Fibroblast of gingiva (primary cell): ENCODE results near the gene JADE2.
A peak's percentile ranks its signal among the peaks of the same experiment; 100 is the strongest.

Source experiments
- DNase-seq: peaks from one replicate; pipeline ENCODE4 v3.0.0-alpha.2; 2011; ENCODE audit warnings: low read depth

Gene JADE2

DNA sequence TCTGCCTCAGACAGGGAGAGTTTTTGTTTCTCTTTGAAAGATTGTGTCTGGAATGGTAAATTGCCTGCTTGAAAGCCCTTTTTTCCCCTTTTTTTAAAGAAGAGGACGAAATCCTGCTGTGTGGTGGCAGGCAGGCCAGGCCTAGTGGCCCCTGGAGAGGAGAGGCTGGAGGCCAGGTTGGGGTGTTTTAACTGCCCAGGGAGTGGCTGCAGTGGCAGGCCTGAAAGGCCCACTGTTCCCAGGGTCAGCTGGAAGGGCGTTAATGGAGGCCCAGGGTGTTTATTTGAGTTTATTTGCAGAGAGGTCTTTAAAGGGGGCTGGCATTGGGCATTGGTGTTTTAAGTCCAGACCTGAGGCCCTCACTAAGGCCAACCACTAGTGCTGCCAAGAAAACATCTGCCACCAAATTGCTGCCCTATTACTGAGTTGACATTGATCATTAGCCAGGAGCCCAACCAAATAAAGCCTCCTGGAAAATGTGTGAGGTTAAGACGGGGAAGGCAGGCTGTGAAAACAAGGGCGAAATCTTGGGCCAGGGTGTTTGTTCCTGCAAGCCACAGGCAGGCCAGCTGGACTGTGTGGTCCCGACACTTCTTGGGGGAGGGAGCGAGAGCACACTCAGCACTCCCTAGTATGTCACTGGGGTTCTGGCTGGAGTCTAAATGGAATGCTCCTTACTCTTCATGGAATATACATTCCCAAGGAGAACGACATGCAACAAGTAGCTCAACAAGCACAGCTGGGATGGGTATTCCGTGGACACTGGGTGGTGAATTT lies 5.0 kb downstream of the JADE2 start:
- no peak for DNase-seq

DNA sequence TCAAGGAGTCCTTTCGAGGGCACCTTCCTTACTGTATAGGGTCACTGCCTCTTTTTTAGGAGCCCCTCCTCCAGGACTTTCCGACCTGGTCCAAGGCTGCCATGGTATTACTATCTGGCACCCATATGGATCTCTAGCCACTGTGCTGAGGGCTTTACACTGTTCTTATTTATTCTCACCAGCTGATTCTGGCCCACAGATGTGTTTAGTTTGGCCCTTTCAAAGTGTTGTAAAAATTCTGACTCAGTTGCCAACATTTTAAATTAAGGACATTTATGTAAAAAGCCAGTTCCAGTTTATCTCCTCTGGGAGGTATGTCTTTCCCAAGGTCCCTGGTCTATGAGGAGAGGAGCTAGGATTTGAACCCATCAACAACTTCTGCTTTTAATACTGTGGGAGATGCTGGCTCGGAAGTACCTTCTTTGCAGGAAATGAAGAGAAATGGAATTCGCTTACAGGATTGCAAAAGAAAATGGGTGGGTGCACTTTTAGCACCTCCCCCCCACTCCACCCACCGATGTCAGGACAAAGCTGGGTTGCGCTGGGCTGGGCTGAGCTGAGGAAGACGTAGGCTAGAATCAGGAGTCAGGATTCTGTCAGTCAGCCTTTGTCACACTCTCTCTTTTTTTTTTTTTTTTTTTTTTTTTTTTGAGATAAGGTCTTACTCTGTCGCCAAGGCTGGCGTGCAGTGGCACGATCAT lies 7.8 kb downstream of the JADE2 start:
- peak; percentile 83 for DNase-seq

DNA sequence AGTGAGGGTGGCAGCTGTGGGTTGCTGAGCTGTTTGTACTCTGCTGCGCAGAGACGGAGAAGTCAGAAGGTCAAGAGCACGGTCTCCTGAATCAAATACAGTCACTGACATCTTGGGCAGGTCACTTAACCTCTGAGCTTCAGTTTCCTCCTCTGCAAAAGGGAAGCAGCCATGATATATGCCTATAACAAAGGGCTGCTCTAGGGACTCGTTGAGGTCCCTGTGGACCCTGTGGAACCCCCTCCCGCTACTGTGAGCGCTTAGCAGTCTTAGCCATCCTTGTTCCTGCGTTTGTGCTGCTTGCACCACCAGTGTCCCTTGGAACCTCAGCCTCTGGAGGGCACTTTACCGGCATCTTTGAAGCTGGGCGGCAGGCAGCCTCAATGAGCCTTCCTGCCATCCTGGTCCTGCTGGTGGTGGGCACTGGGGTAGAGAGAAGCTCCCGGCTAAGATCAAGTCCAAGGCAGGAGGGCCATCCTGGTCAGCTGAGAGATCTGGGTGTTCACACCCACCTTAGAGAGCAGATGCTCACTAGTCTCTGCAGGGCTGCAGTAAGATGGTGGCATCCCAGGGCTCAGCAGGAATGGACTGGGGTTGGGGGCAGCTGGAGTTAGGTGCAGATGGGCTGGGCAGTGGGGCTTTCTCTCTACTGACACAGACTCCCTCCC lies 8.7 kb downstream of the JADE2 start:
- DNase-seq: no peak

DNA sequence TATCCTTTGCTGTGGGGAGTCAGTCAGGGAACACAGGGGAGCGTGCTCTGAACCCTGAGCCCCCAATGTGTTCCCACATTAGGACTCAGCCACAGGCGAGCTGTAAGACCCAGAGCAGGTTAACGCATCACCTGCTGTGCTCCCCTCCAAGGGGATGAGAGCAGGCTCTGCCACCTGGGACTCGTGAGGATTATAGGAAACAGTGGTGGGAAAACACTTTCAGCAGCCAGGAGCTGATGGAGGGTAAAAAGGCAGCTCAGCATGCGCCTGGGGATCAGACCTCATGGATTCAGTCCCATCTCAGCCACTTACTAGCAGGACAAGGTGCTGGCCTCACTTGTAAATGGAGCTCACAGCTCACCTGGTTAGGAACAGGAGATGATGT lies 9.2 kb downstream of the JADE2 start:
- DNase-seq: no peak

DNA sequence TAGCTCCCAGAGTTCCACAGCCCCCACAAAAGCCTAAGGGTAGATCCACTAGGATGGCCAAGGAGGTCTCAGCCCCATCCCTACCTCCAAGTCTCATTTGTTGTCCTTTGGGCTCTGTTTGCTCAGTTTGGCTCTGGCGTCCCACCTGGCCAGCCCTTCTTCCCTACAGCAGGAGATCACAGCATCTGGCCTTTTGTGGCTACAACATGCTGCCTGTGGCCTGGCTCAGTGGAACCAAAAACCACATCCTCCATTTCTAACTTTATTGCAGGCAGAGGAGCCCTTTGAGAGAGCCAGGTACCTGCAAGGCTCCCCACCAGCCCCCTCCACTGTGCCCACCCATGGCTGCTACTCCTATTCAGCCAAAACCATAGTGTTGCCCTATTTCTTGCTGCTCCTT lies 11.4 kb downstream of the JADE2 start:
- DNase-seq: no peak

DNA sequence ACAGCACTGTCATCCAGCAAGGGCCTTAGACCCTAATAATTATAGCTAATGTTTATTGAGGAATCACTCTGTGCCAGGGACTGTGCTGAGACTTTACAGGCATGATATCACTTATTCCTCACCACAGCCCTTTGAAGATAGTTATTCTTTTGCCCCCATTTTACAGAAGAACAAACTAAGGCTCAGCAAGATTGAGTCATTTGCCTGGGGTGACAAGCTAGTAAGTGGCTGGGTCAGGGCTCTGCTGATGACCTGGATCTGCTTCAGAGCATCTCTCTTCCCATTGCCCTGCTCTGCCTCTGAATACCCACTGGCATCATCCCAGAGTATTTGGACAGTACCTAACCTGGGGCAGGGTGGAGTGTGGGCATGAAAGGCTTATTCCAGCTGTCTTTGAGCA lies 11.8 kb downstream of the JADE2 start:
- DNase-seq: no peak

DNA sequence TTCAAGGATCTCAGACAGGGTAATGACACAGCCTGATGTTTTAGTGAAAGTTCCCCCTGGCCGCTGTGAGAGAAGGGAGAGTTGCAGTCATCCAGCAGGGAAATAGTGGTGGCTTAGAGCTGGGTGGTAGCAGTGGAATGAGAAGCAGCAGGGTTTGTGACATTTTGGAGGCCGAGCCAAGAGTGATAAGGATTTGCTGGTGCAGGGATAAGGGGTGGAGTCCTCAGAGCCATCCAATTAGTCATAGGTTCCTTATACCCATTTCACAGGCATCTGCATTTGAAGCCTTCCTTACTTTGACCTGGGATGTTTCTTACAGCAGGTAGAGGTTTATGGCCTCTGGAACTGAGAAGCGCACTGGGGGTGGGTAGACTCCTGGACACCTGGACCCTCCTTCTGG lies 12.8 kb downstream of the JADE2 start:
- DNase-seq: no peak

DNA sequence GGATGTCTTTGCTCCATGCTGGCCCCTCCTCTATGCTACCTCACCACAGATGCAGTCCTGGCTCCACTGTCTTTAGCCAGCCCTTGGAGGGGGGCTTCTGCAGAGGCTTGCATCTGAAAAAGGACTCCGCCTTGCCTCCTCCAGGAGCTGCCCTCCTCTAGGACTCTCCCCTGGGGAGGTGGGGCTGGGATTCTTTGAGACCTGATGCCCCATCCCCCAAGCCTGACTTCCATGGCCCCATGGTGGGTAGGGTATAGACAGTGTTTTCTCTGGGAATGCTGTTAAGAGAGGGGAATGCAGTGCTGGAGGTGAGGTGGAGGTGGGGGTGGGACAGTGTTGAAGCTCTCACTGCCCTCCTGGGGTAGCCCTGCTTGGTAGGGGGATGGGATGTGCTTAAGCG lies 14.3 kb downstream of the JADE2 start:
- DNase-seq: no peak

DNA sequence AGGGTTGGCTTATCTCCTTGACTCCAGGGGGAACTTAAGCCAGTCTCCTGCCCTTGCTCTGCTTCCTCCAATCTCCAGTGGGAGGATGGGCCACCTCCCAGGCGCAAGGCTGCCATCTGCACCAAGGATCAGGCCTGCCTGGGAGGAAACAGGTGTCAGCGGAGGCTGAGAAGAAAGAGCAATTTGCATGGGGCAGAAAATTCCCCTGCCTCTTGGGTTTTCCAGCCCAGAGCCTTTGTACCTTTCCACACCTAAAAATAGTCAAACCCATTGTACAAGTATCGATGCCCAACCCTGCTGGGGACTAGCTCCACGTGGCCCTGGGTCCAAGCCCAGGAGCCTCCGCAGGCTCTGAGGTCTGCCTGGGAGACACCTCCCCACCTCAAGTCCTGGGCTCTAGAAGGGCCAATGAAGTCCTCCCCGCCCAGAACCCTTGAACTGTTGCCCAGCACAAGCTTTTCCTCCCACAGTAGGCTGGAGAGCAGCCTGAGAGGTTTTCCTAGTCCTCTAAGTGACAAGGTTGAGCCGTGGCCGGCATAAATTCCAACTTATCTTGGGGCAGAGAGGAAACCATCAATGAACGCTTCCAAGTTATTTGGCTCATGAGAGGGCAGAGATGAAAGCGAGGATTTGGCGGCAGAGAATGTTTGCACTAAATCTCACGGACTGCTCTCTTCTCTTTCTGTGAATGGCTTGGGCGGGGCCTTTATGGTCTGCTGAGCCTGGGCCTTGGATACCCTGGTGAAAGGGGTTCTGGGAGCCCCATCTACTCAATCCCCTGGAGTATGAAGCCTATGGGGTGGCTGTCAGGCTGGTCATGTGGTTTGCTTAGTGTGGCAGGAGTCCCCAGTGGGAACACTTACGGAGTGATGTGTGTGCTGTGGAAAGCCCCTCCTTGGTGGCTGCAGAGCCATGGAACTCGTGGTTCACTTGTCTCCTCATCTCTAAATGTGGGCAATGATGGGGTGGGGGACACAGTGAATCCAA lies 15.6 kb downstream of the JADE2 start:
- DNase-seq: no peak

DNA sequence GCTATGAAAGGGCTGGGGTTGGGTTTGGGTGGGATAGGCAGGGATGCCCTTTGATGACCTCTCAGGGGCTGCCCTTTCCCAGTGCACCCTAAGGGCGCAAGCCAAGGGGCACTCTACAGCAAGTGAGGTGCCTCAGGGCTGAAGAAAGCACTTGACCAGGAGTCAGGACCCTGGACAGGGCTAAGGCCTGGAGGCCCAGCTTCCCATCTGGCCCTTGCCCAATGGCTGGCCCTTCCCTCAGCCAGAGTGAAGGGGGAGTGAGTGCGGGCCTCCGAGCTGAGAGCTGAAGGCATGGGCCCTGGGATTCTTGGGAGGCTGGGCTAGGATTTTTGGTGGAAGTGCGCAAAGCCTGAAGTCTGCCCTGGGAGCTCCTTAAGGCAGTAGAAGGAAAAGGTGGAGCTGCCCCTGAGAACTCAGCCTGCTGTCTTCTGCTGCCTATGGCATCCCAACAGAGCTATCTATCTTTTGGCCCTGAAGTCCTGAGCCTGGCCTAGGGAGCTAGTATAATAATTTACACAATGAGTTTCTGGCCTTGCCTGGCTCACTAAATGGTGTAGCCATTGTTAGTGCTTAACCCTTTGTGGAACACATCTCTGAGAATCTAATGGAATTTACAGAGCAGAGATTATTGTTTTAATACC lies 16.4 kb downstream of the JADE2 start:
- DNase-seq: no peak

DNA sequence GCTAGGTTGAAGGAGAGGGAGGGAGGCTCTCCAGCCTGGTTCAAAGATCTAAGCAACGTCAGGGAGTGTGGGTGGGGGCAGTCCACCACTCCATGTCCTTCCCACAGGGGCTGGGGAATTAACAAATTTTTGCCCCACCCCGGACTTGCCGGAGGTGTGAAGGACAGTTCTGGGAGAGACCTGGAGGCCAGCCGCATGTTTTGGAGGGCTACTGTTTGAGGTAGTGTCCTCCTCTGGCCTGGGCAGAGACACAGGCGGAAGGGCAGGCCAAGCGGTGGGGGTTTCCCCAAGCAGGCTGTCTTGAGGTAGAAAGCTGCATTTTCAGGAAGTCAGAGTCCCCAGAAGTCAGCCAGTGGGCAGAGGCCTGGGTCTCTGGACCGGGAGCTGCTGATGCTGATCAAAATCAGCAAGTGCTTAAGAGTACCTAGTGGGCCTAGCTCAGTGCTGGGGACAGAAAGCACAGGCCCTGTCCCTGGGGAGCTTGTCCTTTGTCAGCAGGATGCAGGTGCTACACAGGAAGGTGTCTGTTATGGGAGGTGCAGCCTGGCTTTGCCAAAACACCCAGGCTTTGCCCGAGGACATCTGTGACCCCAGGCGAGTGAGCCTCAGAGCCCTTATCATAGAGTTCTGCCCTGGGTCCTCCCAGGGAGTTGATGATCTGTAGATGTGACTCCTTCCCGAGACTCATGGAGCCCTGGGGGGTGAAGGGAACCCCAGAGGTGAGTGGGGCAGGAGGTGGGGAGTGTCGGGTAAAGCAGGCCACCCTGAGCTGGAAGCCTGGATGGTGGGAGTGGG lies 18.5 kb downstream of the JADE2 start:
- no peak for DNase-seq

DNA sequence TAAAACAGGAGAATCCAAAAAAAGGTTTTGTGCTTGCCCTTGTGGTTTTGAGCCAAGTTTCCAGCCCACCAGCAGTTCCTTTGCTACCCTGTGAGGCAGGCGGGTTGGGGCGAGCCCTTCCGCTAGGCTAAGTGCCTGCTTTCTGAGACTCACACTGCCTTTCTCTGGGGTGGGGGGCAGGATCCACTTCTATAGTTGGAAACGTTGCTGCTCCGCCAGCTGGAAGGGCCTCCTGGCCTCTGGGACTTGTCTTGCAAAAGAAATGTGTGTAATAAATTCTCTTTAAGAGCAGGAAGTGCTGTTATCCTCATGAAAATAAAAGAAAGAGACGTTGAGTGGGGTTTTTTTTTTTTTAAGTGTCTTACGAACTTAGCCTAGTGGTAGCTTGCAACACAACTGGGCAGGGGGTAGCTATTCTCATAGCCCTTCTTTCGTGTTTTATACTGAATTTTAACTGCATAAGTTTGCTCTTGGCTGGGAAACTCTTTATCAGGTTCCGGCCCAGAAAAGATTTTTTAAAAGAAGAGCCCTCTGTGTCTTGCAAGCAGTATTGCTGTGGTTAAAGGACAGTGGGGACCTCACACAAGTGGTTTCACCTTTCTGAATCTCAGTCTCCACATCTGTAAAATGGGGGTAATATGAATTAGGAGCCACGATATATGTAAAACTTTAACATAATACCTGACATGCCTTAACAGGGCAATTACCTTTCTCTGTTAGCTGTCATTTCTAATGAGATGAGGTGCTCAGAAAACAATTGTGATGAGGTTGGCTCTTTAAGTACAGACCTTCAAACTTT lies 19.8 kb downstream of the JADE2 start:
- no peak for DNase-seq

DNA sequence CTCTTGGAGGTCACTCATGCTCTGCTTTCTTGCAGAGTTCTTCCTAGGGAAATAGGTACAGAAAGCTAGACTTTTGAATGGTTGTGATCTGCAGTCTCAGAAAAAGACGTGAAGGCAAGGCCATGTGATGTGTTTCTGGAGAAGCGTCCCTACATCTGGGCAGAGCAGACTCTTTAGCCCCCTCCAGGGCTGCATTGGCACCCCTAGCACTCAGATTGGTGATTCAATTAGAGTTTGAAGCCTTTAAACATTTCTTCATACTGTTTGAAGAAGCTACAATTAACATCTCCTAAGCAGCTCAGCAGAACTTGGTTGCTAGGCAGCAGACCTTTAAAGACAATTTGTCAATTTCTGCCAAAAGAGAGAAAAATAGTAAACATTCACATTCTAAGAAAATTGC lies 21.6 kb downstream of the JADE2 start:
- DNase-seq: peak; percentile 44

DNA sequence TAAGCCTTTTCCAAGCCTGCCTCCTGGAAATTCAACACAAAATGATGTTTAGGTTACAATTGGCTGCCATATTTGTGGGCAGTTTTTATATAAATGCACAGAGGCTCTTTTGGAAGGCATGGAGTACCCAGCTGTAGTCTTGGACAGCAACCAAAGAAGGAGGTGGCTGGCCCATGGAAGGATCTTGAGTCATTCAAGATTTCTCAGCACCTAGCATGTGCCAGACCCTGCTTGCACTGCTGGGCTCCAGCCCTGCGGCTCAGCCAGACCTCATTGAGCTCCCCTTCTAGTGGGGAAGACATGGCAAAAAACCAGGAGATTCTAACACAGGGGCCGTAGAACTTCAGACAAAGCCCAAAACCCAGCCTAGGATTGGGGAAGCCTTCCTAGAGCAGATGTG lies 22.1 kb downstream of the JADE2 start:
- DNase-seq: peak; percentile 83

DNA sequence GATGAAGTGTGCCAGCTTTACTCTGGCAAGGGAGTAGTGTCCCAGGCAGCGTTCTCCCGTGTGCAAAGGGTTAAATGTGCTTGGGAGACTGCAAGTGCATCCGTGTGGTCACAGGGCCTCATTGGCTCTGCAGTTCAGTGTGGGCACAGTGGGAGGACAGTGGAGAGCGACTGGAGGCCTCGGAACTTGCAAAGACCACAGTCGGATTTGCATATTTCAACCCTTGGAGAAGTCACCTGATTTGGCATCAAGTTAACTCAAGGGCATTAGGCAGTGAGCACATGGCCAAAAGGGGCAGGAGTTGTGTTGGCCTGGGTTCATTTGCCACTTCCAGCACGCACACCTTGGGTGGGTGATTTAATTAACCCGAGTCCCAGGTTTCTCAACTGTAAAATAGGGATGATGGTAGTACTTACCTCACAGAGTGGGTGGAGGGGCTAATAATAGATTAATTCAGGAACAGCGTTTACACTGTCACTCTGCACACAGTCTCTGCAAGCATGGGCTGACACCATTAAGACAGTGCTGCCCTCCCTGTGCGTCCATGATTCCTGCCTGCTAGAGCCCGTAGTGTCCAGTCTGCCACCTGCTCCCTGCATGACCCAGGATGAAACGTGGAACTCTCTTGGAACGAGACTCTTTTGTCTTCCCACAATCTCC lies 22.7 kb downstream of the JADE2 start:
- no peak for DNase-seq

DNA sequence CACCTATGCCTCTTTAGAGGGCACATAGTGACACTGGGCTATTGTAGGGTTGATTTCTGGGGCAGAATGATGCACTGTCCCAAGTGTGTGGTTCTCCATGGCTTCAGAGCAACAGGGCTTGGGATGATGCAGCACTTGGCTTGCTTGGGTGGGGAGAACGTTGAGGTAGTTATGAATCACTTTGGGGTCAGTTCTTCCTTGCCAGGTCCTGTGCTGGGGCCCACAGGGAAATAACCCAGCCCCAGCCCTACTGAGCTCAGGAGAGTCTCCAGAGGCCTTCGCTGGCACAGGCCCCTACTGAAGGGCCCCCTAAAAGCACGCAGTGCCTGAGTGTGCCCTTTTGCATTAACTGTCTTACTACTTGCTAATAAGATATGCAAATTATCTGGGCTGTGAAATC lies 24.2 kb downstream of the JADE2 start:
- DNase-seq: peak; percentile 38

DNA sequence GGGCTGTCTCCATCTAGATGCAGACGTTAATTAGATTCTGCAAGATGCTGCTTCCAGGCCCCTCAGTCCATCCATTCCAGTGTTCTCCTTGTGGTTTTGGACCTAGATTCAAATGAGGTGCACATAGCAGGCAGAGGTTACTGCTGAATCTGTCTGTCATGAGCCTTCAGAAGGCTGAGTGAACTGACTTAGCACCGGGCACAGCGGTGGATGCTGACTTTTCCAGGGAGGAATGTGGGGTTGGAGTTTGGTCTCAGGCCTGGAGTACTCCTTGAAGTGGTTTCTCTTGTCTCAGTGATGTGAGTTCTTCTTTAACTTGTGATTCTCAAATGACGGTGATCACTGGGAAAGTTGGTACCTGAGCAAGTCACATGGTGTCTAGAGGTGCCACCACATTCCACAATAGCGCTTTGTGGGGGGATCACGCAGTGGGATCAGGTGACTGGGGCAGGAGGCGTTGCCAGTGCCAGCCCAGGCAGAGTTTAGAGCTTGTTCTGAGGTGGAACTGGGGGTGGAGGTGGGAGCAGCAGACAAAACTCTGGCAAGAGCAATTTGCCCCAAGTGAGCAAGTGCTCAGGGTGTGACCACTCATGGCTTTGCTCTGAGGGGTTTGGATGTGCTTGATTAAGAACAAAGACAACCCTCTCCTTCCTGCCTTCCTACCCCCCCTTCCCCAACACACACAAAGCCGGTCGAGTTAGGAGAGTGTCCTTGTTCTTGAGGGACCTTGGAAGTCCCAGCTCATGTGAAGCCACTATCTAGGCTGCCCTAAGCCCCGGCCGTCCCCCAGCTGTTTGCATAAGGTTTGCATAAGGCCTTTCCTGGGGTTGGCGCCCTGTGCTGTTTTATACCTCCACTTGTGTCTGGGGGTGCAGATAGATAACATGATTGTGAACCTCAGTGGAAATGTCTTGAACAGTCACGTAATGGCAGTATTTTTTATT lies 25.1 kb downstream of the JADE2 start:
- DNase-seq: no peak

DNA sequence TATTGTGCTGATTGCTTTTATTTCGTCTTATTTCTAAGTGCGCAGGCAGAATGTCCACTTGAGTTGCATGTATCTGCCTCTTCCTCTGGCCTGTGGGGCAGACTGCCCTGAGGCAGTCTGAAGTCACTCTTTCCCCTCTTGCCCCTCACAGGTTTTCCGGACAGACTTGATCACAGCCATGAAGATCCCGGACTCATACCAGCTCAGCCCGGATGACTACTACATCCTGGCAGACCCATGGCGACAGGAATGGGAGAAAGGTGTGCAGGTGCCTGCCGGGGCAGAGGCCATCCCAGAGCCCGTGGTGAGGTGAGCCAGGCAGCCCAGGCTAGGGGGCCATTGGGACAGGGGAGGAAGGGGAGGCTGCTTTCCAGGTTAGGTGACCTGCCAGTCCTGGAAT lies 26.4 kb downstream of the JADE2 start:
- DNase-seq: no peak
